ENCODE results near the gene LIMS2. TPM values are rescaled to one million over a fixed set of nuclear protein-coding genes. Genes with fewer than 3 reads are reported as not detected.

LIMS2 gene
- total and polyA plus RNA-seq, 2 of the 8 experiments (the other 6 are each of a cell fraction or from before 2014, with no cell fraction given), result 3.3 to 4.8 TPM

- TF ChIP-seq CBX8 (IDR thresholded peaks at IDR 0.05; ENCODE audit: borderline replicate concordance, low read depth, low read length) (no peak), RAD21 (IDR thresholded peaks at IDR 0.05 in 1 of 2, conservative IDR thresholded peaks at IDR 0.05 in 1 of 2; ENCODE audit: low read depth in 2 of 2, low read length in 2 of 2) (no peak), NRF1 (IDR thresholded peaks at IDR 0.05; ENCODE audit: low read depth, low read length) (no peak)
- TF ChIP-seq, protein P1, sequence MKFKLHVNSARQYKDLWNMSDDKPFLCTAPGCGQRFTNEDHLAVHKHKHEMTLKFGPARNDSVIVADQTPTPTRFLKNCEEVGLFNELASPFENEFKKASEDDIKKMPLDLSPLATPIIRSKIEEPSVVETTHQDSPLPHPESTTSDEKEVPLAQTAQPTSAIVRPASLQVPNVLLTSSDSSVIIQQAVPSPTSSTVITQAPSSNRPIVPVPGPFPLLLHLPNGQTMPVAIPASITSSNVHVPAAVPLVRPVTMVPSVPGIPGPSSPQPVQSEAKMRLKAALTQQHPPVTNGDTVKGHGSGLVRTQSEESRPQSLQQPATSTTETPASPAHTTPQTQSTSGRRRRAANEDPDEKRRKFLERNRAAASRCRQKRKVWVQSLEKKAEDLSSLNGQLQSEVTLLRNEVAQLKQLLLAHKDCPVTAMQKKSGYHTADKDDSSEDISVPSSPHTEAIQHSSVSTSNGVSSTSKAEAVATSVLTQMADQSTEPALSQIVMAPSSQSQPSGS (IDR thresholded peaks at IDR 0.05; ENCODE audit: low read length), result no peak
These were observed 60.6 kb downstream of the LIMS2 start (continued) for GRCh38 chr2:127614731-127615130.
